Omental fat pad (tissue), 4 donors: ENCODE data around the gene TANGO6. TPM values are rescaled to one million over a fixed set of nuclear protein-coding genes. Genes with fewer than 3 reads are reported as not detected.
A peak's percentile ranks its signal among the peaks of the same experiment; 100 is the strongest.

Experiments used
- ATAC-seq: fragments of 150-250 bp; one replicate; pipeline ENCODE4 v1.9.1; 2016; ENCODE audit warnings: mild to moderate bottlenecking, moderate library complexity; ENCODE audit not compliant: low FRiP score
- DNase-seq: peaks from one replicate; pipeline ENCODE4 v3.0.0-alpha.2; 2019; ENCODE audit warnings: low spot score
- CTCF ChIP-seq, 3 donors: fragments of 450-650 bp; IDR thresholded peaks; one replicate each; pipeline ENCODE4 v1.5.1; 2016 to 2017; ENCODE audit warnings: antibody characterized with exemption in 3 of 3, mild to moderate bottlenecking in 3 of 3, moderate library complexity in 2 of 3
- small RNA-seq: library from RNA; depleted of rRNA; stranded (forward); fragments of <200 nt; gene quantifications from one replicate; pipeline ENCODE3, GENCODE V24; 2016
- total RNA-seq, 4 donors: library from RNA; depleted of rRNA; stranded (reverse); fragments of >200 nt; gene quantifications; one replicate each; pipeline ENCODE4 v1.1.0, GENCODE V29; 2016

The TANGO6 gene
- total RNA-seq, 4 donors from 2014 or later: 15.1 to 26.2 (median 19.8) TPM

DNA sequence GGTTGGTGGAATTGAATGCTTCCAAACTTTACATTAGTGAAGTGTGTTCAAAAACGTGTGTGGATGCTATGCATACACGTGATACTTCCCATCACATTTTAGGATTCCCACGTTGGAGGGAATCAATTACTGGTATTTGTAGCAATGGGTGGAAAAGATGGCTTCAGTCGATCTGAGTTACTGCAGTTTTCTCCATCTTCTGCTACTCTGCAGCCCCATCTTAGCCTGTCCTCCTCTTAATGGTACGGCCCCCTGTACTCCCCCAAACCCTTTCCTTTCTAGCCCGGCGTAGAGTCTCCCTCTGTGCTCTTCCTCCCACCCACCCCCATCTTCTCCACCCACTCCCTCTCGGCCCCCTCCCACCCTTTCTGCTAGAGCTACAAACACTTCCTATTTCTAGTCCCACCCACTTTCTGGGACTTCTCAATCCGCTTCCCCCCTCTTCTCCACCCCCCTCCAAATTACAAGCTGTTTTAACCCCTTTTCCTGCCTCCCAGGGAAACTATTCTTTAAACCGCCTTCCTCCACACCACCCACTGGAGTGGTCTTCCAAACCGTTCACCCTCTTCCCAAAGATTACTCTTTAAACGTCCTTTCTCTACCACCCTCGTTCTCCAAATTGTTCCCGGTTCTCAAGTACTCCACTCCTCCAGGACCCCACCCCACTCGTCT lies 288.0 kb downstream of the TANGO6 start:
- DNase-seq (no peak), ATAC-seq (no peak)
- TF ChIP-seq CTCF (IDR thresholded peaks at IDR 0.05): no peak

DNA sequence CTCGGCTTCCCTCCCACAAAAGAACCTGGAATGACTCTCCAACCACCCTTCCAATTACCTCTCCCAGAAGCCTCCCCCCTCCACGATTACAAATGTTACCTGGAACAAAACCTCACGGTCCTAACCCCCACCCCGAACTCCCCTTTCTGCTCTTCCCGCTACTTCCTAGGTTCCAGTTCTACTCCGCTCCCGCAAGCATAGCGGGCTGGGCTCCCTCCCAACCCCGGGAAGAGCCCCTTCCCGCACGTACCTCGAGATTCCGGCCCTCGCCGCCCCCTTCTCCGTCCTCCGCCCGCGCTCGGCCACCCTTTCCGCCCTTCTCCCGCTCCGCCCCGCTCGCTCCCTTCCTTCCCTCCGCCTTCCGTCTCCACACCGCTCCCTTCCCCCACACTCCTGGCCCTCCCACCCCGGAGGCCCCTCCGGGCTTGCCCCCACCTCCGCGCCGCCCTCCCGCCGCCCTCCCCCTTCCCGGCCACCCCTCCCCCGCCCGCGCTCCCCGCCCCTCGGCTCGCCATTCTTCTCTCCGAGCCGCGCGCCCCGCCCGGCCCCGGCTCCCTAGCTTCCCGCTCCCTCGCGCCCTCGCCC lies 288.6 kb downstream of the TANGO6 start:
- DNase-seq (peak; percentile 42), ATAC-seq (peak; percentile 83)
- no peak for TF ChIP-seq CTCF (IDR thresholded peaks at IDR 0.05)

DNA sequence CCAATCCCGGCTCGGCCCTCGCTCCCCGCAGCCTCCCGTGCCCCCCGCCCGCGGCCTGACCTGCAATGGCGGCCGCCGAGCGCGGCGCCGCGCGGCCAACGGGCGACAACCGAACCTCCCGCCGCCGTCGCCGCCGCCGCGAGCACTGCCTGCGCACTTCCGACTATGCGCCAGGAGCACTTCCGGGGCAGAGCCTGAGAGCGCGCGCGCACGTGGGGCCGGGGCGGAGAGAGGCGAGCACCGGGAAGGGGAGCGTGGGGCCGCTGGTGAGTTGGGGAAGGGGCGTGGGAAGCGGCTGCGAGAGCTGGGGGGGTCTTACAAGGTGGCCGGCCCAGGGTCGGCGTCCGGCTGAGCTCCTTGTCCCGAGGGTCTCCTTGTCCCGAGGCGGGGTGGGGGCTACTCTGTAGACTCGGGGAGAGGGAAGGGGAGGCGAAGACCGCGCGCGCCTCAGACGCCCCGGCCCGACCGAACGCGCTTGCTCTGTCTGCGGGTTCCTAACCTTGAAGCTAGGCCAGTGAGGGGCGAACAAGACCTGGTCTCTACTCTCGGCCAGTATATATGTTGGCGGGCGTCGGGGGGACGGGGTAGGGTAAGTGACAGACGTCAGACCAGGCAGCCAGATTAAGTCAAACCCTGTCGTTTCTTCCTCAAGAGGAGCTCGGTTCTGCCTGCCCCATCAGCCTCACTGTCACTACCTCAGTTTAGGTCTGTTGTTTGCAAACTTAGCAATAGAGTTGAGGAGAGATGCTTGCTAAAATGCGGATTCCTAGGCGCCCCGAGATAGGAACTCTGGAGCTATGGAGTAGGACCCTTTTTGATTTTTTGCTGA lies 289.3 kb downstream of the TANGO6 start, which contains the start of the genes CHTF8 and UTP4:
TSS of gene CHTF8 (minus strand) at position 165 of the 829 bp plus-strand sequence. CDS start 11,130 bp downstream, outside the sequence.
TSS of gene UTP4 (plus strand) at position 226 of the 829 bp plus-strand sequence. CDS start 811 bp downstream, outside the sequence.
- no peak for TF ChIP-seq CTCF (IDR thresholded peaks at IDR 0.05)
- ATAC-seq (peak; percentile 89), DNase-seq (peak; percentile 59)

GRCh38 chr16:69133373-69133954 lies 290.1 kb downstream of the TANGO6 start:
- TF ChIP-seq CTCF (IDR thresholded peaks at IDR 0.05): no peak
- ATAC-seq (no peak), DNase-seq (no peak)

Small RNAs within 50 kb of the gene (small RNA-seq; reads per million reads assigned to genes)
- gene RF00019: not detected
- not detected for gene RF00066
- gene RNU6-898P: not detected

Other genes starting within 250 kb of the TANGO6 start
- gene CDH3, start 198.2 kb upstream of the TANGO6 start, total RNA-seq: 10 to 100 TPM in 2 of 4 donors, 1 to 10 TPM in 1, not detected in 1; 8.3 to 22.4 (median 11.5) TPM
- 10 to 100 TPM in 1 of 4 donors, 1 to 10 TPM in 2, not detected in 1; 1.8 to 18.7 (median 3.4) TPM for gene CDH1, start 106.2 kb upstream of the TANGO6 start, total RNA-seq